Adipose tissue (tissue), 3 donors: ENCODE data around the gene SLC22A17. TPM values are rescaled to one million over a fixed set of nuclear protein-coding genes. Genes with fewer than 3 reads are reported as not detected.
"Not testable (repeated sequence)": the region's sequence is repeated elsewhere in the genome, so short reads cannot be mapped to it uniquely, and the experiment has no call there.

Source experiments
- H3K27ac ChIP-seq: one replicate; pipeline ENCODE4 v1.5.1; 2013; ENCODE audit warnings: low read depth, low read length
- WGBS, 3 donors: extraction: QIAGEN DNeasy Blood & Tissue Kit; methylation state at CpG; one replicate each; pipeline ENCODE4 v1.1.7; 2013; 5-methylcytosine and 5-hydroxymethylcytosine counted together
- polyA plus RNA-seq, 3 donors: library from polyadenylated mRNA; stranded (reverse); fragments of 200-250 nt; gene quantifications; one replicate each; pipeline ENCODE4 v1.2.3, GENCODE V29; 2013
- donor health status: healthy with polysubstance abuse.
- donor health status: Bipolar disorder and iron deficiency.
- donor health status: healthy.

Gene SLC22A17
- polyA plus RNA-seq, 3 donors, result 8.4 to 9.9 (median 9.5) TPM

- H3K27ac ChIP-seq, result no peak overlapping the region
- 13 to 16% (median 15%) methylated on average over 41 to 61 of the region's 61 CpGs for WGBS, 3 donors
These were observed 794 bp downstream of the SLC22A17 start for GRCh38 chr14:23351681-23352505.

DNA sequence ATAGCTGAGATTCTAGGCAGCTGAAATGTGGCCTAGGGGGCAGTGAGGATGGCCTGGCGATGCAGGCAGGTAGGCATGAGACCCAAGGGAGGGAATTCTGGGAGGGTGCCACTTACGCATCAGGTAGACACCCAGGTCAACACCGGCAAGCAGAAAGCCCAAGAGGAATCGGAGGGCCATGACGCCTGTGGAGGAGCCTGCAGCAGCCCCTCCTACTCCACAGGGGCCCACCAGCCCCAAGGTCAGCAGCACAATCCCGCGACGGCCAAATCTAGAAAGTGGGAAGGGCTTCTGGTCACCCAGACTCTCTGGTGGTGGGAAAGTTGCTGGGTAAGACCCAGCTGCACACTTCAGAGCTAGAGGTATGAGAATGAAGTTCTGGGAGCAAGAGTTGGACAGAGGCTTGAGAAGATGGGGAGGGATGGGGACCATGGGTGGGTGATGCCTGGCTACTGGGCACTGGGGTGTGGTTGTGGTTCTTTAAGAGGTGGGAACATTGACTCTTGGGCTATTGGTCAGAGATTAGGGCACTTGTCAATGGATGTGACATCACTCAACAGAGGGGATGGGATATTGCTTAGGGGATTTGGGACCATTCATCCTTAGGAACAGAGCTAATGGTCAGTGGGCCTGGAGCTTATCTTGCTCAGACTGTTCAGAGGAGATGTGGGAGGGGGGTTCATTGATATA lies 3.4 kb downstream of the SLC22A17 start:
- 74 to 93% (median 89%) methylated on average over 8 of the region's 8 CpGs for WGBS, 3 donors
- no peak overlapping the region for H3K27ac ChIP-seq

DNA sequence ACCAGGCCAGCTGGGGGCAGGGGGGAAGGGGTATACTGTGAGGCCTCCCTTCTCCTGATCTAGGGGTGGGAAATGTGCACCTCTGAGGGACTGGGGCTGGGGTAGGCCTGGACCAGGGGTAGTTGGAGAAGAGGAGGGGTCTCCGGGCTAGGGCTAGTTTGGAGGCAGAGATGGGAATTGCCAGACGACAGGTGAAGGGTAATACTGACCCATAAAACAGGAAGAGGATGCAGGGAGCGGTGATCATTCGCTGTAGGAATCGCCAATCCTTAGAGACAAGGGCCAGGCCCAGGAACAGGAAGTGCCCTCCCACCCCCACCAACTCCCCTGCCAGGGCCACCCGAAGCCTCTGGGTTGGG lies 4.4 kb downstream of the SLC22A17 start:
- no peak overlapping the region for H3K27ac ChIP-seq
- WGBS, 3 donors, result 81 to 90% (median 87%) methylated on average over 6 of the region's 6 CpGs

GRCh38 chr14:23347406-23348296 lies 5.0 kb downstream of the SLC22A17 start:
- no peak overlapping the region for H3K27ac ChIP-seq
- WGBS, 3 donors, result 94% methylated on average over 18 to 19 of the region's 19 CpGs

- WGBS, 3 donors, result 85 to 87% (median 85%) methylated on average over 21 to 27 of the region's 27 CpGs
- H3K27ac ChIP-seq, result no peak overlapping the region
These were observed 5.8 kb downstream of the SLC22A17 start for GRCh38 chr14:23346693-23347405.

GRCh38 chr14:23345987-23346692 lies 6.5 kb downstream of the SLC22A17 start:
- 80 to 85% (median 83%) methylated on average over 13 of the region's 13 CpGs for WGBS, 3 donors
- no peak overlapping the region for H3K27ac ChIP-seq

DNA sequence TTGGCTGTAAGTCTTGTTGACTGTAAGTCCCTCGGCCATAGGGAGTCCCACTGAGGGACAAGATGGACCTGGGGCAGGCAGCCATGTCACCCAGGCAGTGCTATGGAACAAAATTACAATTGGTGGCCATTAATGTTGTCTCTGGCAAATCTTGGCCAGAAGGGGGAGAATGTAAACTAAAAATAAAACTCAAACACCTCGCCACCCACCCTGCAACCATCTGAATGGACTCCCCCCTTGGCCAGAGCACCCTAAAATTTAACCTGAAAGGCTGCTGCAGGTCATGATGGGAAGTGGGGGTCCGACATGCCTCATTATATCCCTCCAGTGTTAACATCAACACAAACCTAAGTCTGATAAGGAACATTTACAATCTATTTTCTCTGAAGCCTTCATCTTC lies 8.2 kb downstream of the SLC22A17 start:
- 59 to 69% (median 64%) methylated on average over 3 of the region's 3 CpGs for WGBS, 3 donors
- H3K27ac ChIP-seq, result no peak overlapping the region

- H3K27ac ChIP-seq, result no peak overlapping the region
- WGBS, 3 donors, result 74 to 80% (median 77%) methylated on average over 1 of the region's 1 CpG
These were observed 13.0 kb downstream of the SLC22A17 start for GRCh38 chr14:23339506-23340268.

GRCh38 chr14:23335623-23336022 lies 17.1 kb downstream of the SLC22A17 start:
- H3K27ac ChIP-seq, result no peak overlapping the region
- WGBS, 3 donors, result 84 to 91% (median 88%) methylated on average over 5 of the region's 5 CpGs

- 39 to 48% (median 40%) methylated on average over 4 of the region's 4 CpGs for WGBS, 3 donors
- no peak overlapping the region for H3K27ac ChIP-seq
These were observed 24.5 kb downstream of the SLC22A17 start for GRCh38 chr14:23327947-23328744.

GRCh38 chr14:23326491-23327332 lies 26.0 kb downstream of the SLC22A17 start:
- whole genome bisulfite sequencing, 3 donors, result 77 to 84% (median 78%) methylated on average over 13 of the region's 13 CpGs
- no peak overlapping the region for H3K27ac ChIP-seq

DNA sequence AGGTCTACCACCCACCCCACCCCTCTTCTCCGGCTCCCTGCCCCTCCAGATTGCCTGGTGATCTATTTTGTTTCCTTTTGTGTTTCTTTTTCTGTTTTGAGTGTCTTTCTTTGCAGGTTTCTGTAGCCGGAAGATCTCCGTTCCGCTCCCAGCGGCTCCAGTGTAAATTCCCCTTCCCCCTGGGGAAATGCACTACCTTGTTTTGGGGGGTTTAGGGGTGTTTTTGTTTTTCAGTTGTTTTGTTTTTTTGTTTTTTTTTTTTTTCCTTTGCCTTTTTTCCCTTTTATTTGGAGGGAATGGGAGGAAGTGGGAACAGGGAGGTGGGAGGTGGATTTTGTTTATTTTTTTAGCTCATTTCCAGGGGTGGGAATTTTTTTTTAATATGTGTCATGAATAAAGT lies 26.9 kb downstream of the SLC22A17 start:
- H3K27ac ChIP-seq, result not testable (repeated sequence)
- WGBS, 3 donors, result 94 to 100% (median 98%) methylated on average over 5 of the region's 5 CpGs

DNA sequence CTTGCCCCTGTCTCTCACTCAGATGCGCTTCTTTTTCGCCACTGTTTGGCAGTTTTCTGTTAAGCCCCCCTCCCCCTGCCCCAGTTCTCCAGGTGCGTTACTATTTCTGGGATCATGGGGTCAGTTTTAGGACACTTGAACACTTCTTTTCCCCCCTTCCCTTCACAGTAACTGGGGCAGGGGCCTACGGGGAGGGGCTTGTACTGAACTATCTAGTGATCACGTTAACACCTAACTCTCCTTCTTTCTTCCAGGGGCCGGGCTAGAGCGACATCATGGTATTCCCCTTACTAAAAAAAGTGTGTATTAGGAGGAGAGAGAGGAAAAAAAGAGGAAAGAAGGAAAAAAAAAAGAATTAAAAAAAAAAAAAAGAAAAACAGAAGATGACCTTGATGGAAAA lies 27.7 kb downstream of the SLC22A17 start:
- 81 to 87% (median 83%) methylated on average over 7 of the region's 7 CpGs for WGBS, 3 donors
- no peak overlapping the region for H3K27ac ChIP-seq

DNA sequence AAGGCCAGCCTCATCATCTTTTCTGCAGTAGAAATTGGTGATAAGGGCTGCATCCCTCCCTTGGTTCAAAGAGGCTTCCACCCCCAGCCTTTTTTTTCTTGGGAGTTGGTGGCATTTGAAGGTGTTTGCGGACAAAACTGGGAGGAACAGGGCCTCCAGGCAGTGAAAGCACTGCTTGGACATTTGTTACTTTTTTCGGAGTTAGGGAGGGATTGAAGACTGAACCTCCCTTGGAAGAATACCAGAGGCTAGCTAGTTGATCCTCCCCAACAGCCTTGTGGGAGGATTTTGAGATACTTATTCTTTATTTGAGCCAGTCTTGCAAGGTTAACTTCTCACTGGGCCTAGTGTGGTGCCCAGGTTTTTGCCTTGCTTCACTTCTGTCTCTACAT lies 28.2 kb downstream of the SLC22A17 start:
- H3K27ac ChIP-seq, result no peak overlapping the region
- WGBS, 3 donors, result 66 to 85% (median 71%) methylated on average over 2 of the region's 2 CpGs

- no peak overlapping the region for H3K27ac ChIP-seq
- WGBS, 3 donors, result 76 to 83% (median 78%) methylated on average over 18 of the region's 18 CpGs
These were observed 28.7 kb downstream of the SLC22A17 start for GRCh38 chr14:23323838-23324454.
